ENCODE data around the gene SCGB1A1. TPM values are rescaled to one million over a fixed set of nuclear protein-coding genes. Genes with fewer than 3 reads are reported as not detected.

Gene SCGB1A1
- total RNA-seq, 2 experiments from 2014 or later = not detected

DNA sequence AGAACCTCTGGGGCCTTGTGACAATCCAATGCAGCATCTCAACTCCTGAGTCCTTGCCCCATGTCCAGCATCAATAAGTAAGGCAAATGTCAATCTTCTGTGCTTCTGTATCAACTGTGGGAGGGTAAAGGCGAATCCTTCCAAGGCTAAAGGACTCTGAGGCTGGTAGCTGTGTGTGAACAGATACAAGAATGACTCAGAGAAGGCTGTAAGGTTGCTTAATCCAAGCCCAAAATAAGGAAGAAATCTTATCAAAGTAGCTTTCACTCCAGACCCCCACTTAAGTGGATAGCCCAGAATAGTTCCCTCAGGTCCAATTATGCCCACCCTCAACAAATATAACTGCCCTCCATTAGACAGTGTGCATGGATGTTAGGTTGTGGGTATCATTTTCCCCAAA, 28.1 kb upstream of the SCGB1A1 start:
- ATAC-seq (ENCODE audit: low read depth) = no peak
- Mint-ChIP-seq H3K9me3 (no peaks in the 10 kb centered on the region), H3K27ac (no peak overlapping the region), H3K27me3 (peaks cover 2% of the 10 kb centered on the region), H3K36me3 (no peaks in the 10 kb centered on the region), H3K4me1 (peaks cover 13% of the 10 kb centered on the region), H3K4me3 (no peak overlapping the region)
- POLR2A ChIA-PET = no interaction called here
- no peak for DNase-seq

- POLR2A ChIA-PET = interaction anchor here (1.7 kb wide), 1 partner anchor 200 kb away, joined by 5 read pairs; the partner anchor contains the start of gene TUT1
- ATAC-seq (ENCODE audit: low read depth) = no peak
- H3K9me3 Mint-ChIP-seq = no peaks in the 10 kb centered on the region
- peaks cover 2% of the 10 kb centered on the region for H3K27me3 Mint-ChIP-seq
- peaks cover 11% of the 10 kb centered on the region for H3K4me1 Mint-ChIP-seq
- no peaks in the 10 kb centered on the region for H3K36me3 Mint-ChIP-seq
- no peak overlapping the region for H3K27ac Mint-ChIP-seq
- H3K4me3 Mint-ChIP-seq = no peak overlapping the region
- no peak for DNase-seq
Observed at GRCh38 chr11:62391642-62392425, 27.0 kb upstream of the SCGB1A1 start.

- Mint-ChIP-seq H3K36me3 (no peaks in the 10 kb centered on the region), H3K27ac (no peak overlapping the region)
- POLR2A ChIA-PET = interaction anchor here (0.7 to 1.8 kb wide), 4 partner anchors 9 to 199 kb away, joined by 3 to 5 read pairs (median 4); partner anchors contain the start of genes EEF1G and TUT1
Observed at GRCh38 chr11:62392506-62392905, 26.3 kb upstream of the SCGB1A1 start.

GRCh38 chr11:62393061-62393611, 25.7 kb upstream of the SCGB1A1 start:
- H3K27ac Mint-ChIP-seq = no peak overlapping the region
- DNase-seq (no peak), ATAC-seq (ENCODE audit: low read depth) (peak; percentile 67)
- H3K27me3 Mint-ChIP-seq = no peaks in the 10 kb centered on the region
- peaks cover 10% of the 10 kb centered on the region for H3K4me1 Mint-ChIP-seq
- no peaks in the 10 kb centered on the region for H3K36me3 Mint-ChIP-seq
- no peaks in the 10 kb centered on the region for H3K9me3 Mint-ChIP-seq
- no peak overlapping the region for H3K4me3 Mint-ChIP-seq
- POLR2A ChIA-PET = interaction anchor here (0.7 to 1.8 kb wide), 5 partner anchors 9 to 199 kb away, joined by 3 to 5 read pairs (median 3); partner anchors contain the start of genes EEF1G and TUT1

More at GRCh38 chr11:62392506-62392905, 26.3 kb upstream of the SCGB1A1 start:
- H3K4me3 Mint-ChIP-seq = no peak overlapping the region
- ATAC-seq (ENCODE audit: low read depth) (no peak), DNase-seq (no peak)
- peaks cover 9% of the 10 kb centered on the region for H3K4me1 Mint-ChIP-seq
- H3K27me3 Mint-ChIP-seq = no peaks in the 10 kb centered on the region
- H3K9me3 Mint-ChIP-seq = no peaks in the 10 kb centered on the region

DNA sequence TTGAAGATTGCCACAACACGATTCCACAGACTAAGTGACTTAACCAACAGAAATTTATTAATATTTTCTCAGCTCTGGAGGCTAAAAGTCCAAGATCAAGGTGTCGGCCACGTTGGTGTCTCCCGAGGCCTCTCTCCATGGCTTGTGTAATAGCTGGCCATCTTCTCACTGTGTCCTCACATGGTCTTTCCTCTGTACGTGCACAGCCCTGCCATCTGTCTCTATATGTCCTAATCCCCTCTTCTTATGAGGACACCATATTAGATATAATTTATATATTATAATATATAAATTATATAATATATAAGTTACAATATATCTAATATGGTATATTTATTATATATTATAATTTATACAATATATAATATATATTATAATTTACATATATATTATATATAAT, 25.1 kb upstream of the SCGB1A1 start:
- no peaks in the 10 kb centered on the region for H3K36me3 Mint-ChIP-seq
- H3K4me3 Mint-ChIP-seq = no peak overlapping the region
- POLR2A ChIA-PET = interaction anchor here (1.0 to 1.8 kb wide), 4 partner anchors 8 to 198 kb away, joined by 3 to 5 read pairs (median 4); partner anchors contain the start of gene TUT1
- no peaks in the 10 kb centered on the region for H3K9me3 Mint-ChIP-seq
- no peak for DNase-seq
- H3K27ac Mint-ChIP-seq = no peak overlapping the region
- H3K4me1 Mint-ChIP-seq = peaks cover 10% of the 10 kb centered on the region
- no peaks in the 10 kb centered on the region for H3K27me3 Mint-ChIP-seq
- ATAC-seq (ENCODE audit: low read depth) = no peak

DNA sequence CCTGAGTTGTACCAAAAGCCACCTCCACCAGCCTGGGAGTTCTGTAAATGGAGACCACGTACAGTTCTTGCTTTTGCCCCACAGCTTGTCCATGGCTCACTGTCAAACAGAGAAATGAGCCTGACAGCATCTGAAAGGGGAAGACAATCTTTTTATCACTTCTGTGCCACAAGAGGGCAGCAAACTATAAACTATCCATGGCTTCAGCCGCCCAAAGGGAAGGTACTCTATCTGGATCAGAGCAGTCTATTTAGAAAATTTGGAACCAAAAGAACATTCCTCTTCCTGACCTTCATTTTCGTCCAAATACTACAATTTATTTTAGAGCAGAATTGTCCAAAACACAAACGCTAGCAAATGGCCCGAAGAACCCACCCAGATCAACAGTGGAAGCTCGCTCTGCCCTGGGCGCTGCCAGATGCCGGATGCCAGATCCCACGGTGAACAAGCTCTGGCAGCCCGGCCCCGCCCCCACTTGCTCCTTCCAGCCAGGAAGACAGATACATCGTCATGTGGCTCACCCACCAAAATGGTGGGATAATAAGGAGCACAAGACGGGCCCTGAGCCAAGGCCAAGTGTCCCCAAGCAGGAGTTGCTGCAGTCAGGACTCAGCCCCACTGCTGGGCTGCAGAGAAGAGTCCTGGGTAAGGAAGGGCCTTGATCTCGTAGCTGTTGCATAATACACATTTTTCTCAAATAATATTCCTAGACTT, 23.9 kb upstream of the SCGB1A1 start:
- DNase-seq = no peak
- no peak overlapping the region for H3K27ac Mint-ChIP-seq

DNA sequence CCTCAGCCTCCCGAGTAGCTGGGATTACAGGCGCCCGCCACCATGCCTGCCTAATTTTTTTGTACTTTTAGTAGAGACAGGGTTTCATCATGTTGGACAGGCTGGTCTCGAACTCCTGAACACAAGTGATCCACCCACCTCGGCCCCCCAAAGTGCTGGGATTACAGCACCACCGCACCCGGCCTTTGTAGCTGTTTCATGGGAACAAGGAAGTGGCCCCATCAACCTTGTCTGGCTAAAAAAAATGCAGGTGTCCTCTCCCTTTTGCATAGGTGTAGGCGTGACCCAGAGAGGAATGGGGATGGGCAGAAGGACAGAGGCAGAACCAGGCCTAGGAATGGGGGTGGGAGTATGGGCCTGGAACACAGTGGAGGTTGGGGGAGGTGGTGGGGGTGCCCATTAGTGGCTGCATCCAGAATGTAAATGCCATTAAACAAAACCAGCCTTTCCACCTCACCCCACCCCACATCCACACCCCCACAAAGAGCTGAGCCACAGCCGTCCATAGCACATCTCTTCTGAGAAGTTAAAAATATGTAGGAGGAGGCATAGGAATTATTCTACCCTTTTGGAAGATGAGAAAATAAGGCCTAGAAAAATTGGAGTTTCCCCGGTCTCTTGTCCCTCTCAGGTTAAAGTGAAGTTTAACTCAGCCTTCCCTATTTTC, 22.8 kb upstream of the SCGB1A1 start:
- H3K9me3 Mint-ChIP-seq = no peaks in the 10 kb centered on the region
- ATAC-seq (ENCODE audit: low read depth) (no peak), DNase-seq (no peak)
- peaks cover 14% of the 10 kb centered on the region for H3K4me1 Mint-ChIP-seq
- no peak overlapping the region for H3K4me3 Mint-ChIP-seq
- no peaks in the 10 kb centered on the region for H3K27me3 Mint-ChIP-seq
- no peaks in the 10 kb centered on the region for H3K36me3 Mint-ChIP-seq
- POLR2A ChIA-PET = interaction anchor here (0.6 to 1.1 kb wide), 2 partner anchors 163 to 1790 kb away, joined by 3 read pairs; partner anchors contain the start of gene STIP1
- no peak overlapping the region for H3K27ac Mint-ChIP-seq

More for the DNA sequence above, 23.9 kb upstream of the SCGB1A1 start:
- Mint-ChIP-seq H3K4me3 (no peak overlapping the region), H3K4me1 (peaks cover 14% of the 10 kb centered on the region), H3K27me3 (no peaks in the 10 kb centered on the region), H3K36me3 (no peaks in the 10 kb centered on the region), H3K9me3 (no peaks in the 10 kb centered on the region)
- POLR2A ChIA-PET = interaction anchor here (0.9 to 1.2 kb wide), 2 partner anchors 178 to 227 kb away, joined by 3 read pairs; partner anchors contain the start of gene B3GAT3
- peak; percentile 70 for ATAC-seq (ENCODE audit: low read depth)

DNA sequence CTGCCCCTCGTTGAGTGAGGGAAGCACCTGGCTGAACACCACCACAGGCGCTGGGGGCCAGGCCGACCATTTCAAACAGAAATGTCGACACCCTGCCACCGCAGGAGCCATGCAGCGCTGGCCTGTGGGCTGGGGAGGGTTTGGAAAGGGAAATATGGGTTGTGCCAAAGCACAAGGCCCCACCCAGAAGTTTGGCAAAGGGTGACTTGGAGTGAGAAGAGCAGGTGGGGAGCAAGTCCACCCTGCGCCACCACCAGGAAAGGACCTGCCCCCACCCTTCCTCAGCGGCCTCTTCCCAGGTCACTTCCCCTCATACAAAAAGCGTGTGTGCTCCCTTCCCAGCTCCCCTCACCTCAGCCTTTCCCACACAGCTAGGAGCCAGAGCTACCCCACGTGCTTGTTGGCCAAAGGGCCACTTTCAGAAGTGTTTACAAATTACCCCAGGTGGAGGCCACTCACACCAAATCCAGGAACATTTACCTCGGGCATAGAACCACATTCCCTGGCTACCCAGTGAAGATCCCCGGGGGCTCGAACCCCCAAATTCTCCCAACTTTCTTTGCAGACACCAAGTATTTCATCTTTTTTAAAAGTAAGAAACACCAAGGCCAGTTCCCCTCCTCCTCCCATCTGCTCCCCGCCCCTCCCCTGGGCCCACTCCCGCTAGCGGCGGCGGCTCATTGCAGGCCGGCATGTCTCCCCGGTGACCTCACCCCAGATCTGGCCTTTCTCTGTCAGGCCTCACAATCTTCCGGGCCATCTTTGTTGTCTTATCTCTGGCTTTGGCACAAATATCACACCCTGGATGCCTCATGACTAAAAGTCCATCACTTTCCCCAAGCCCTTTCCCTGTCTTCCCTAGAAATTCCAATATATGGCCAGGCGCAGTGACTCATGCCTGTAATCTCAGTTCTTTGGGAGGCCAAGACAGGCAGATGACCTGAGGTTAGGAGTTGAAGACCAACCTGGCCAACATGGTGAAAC, 20.5 kb upstream of the SCGB1A1 start:
- no peak overlapping the region for H3K27ac Mint-ChIP-seq
- ATAC-seq (ENCODE audit: low read depth) (no peak), DNase-seq (no peak)
- H3K4me1 Mint-ChIP-seq = peaks cover 29% of the 10 kb centered on the region
- no peaks in the 10 kb centered on the region for H3K27me3 Mint-ChIP-seq
- H3K4me3 Mint-ChIP-seq = no peak overlapping the region
- H3K9me3 Mint-ChIP-seq = no peaks in the 10 kb centered on the region
- H3K36me3 Mint-ChIP-seq = no peaks in the 10 kb centered on the region
- POLR2A ChIA-PET = no interaction called here

GRCh38 chr11:62399172-62399877, 19.5 kb upstream of the SCGB1A1 start:
- DNase-seq (no peak), ATAC-seq (ENCODE audit: low read depth) (no peak)
- H3K36me3 Mint-ChIP-seq = no peaks in the 10 kb centered on the region
- H3K9me3 Mint-ChIP-seq = no peaks in the 10 kb centered on the region
- no peak overlapping the region for H3K4me3 Mint-ChIP-seq
- peaks cover 29% of the 10 kb centered on the region for H3K4me1 Mint-ChIP-seq
- no peaks in the 10 kb centered on the region for H3K27me3 Mint-ChIP-seq
- POLR2A ChIA-PET = interaction anchor here (0.5 kb wide), 1 partner anchor 52 kb away, joined by 6 read pairs; no protein-coding TSS in a partner anchor
- peak overlapping the region; percentile 47 for H3K27ac Mint-ChIP-seq

DNA sequence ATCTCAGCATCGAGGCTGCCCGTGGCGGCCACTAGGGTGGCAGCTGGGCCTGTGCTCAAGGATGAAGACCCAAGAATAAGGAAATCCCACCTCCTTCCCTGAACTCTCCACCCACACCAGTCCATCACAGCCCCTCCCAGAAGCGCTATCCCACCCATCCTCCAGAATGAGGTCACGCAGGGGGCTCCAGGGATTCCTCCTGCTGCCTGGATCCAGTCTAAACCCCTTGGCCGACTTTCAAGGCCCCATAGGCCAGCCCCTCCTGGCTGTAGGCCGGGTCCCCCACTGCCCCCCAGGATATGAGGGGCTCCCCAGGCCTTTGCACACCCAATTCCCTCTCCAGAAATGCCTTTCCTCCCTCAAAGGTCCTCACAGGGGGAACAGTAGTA, 19.0 kb upstream of the SCGB1A1 start:
- no peaks in the 10 kb centered on the region for H3K36me3 Mint-ChIP-seq
- POLR2A ChIA-PET = interaction anchor here (0.5 kb wide), 1 partner anchor 52 kb away, joined by 6 read pairs; no protein-coding TSS in a partner anchor
- no peak overlapping the region for H3K27ac Mint-ChIP-seq

DNA sequence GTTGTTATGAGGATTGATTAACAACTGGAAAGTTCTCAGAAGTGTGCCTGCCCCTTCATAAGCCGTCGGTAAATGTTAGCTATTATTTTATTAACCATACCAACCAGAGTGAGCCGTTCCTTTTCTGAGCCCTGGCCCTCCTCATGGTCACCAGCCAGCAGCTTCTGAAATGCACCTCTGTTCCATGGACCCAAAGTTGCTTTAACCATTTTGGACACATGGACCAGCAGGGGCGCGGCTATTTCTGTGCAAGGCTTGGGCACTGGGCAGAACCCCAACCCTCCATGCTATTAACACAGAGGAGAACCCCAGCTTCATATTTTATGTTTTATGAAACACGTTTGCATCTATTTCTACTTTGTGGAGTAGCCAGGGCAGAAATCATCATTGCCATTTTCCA, 18.6 kb upstream of the SCGB1A1 start:
- ATAC-seq (ENCODE audit: low read depth) = no peak
- Mint-ChIP-seq H3K27ac (no peak overlapping the region), H3K36me3 (no peaks in the 10 kb centered on the region), H3K9me3 (no peaks in the 10 kb centered on the region), H3K27me3 (no peaks in the 10 kb centered on the region), H3K4me1 (peaks cover 27% of the 10 kb centered on the region), H3K4me3 (no peak overlapping the region)
- POLR2A ChIA-PET = no interaction called here
- no peak for DNase-seq

More for the DNA sequence above, 19.0 kb upstream of the SCGB1A1 start:
- Mint-ChIP-seq H3K9me3 (no peaks in the 10 kb centered on the region), H3K4me3 (no peak overlapping the region), H3K27me3 (no peaks in the 10 kb centered on the region), H3K4me1 (peaks cover 28% of the 10 kb centered on the region)
- ATAC-seq (ENCODE audit: low read depth) (no peak), DNase-seq (no peak)
